ENCODE data around the gene GTSF1L.

DNA sequence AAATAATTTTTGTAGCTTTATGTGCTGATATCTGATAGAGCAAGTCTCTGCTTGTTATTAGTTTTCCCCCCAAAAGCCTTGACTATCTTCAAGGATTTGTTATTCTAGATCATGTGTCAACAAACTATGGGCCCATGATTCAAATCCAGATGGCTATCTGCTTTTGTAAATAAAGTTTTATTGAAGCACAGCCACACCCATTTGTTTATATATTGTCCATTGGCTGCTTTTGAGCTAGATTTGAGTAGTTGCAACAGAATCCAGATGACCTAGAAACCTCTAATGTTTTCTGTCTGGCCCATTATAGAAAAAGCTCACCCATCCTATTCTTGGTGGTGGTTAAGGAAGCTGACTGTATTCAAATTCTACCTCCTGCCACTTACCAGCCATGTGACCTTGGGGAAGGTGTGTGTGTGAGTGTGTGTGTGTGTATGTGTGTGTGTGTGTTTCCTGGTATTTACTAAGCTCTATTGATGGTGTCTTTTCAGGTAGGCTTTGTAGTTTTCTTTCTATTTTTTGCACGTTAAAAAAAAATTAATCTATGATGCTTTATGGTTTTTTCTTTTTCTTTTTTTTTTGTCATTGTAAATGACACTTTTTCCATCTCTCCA is 1.3 kb upstream of the GTSF1L start:
- TF ChIP-seq NFYB (CRISPR knock-in tag; conservative IDR thresholded peaks at IDR 0.05; ENCODE audit: low read depth) (no peak), ATF1 (CRISPR knock-in tag; IDR thresholded peaks at IDR 0.05) (no peak), ZNF416 (CRISPR knock-in tag; IDR thresholded peaks at IDR 0.05) (no peak), SP1 (CRISPR knock-in tag; conservative IDR thresholded peaks at IDR 0.05) (no peak), ZBTB21 (CRISPR knock-in tag; IDR thresholded peaks at IDR 0.05; ENCODE audit: borderline replicate concordance) (no peak), CTCF (IDR thresholded peaks at IDR 0.05) (no peak)
- TF ChIP-seq, protein P1, sequence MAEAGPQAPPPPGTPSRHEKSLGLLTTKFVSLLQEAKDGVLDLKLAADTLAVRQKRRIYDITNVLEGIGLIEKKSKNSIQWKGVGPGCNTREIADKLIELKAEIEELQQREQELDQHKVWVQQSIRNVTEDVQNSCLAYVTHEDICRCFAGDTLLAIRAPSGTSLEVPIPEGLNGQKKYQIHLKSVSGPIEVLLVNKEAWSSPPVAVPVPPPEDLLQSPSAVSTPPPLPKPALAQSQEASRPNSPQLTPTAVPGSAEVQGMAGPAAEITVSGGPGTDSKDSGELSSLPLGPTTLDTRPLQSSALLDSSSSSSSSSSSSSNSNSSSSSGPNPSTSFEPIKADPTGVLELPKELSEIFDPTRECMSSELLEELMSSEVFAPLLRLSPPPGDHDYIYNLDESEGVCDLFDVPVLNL (CRISPR knock-in tag; IDR thresholded peaks at IDR 0.05; ENCODE audit: borderline replicate concordance, low read depth), result no peak
